Lower leg skin (tissue), 4 donors: ENCODE data around the gene ANKEF1. TPM values are rescaled to one million over a fixed set of nuclear protein-coding genes. Genes with fewer than 3 reads are reported as not detected.
"Not testable (repeated sequence)": the region's sequence is repeated elsewhere in the genome, so short reads cannot be mapped to it uniquely, and the experiment has no call there.

Source experiments
- DNase-seq, 2 donors: peaks; one replicate each; pipeline ENCODE4 v3.0.0-alpha.2; 2019; ENCODE audit warnings: low spot score in 2 of 2
- H3K4me3 ChIP-seq: fragments of 200-600 bp; sonication (generic); 2 replicates; pipeline ENCODE4 v1.5.1; 2017; ENCODE audit warnings: mild to moderate bottlenecking, low read depth; ENCODE audit not compliant: poor library complexity, severe bottlenecking
- POLR2A ChIP-seq, 2 donors: fragments of 450-650 bp; IDR thresholded peaks; one replicate each; pipeline ENCODE4 v1.6.1; 2016 to 2017; ENCODE audit warnings: antibody characterized with exemption in 2 of 2, mild to moderate bottlenecking in 1 of 2, moderate library complexity in 1 of 2
- WGBS, 2 donors: methylation state at CpG; one replicate each; pipeline ENCODE4 v1.1.5; 2018; 5-methylcytosine and 5-hydroxymethylcytosine counted together
- intact Hi-C: fragments of 100-400 bp; cut with DNase I; formaldehyde crosslinking; loops from one replicate; pipeline ENCODE4 v1.15.0; 2023; ENCODE audit warnings: low total_unique reads
- total RNA-seq, 4 donors: library from RNA; depleted of rRNA; stranded (reverse); fragments of >200 nt; gene quantifications; one replicate each; pipeline ENCODE4 v1.1.0, GENCODE V29; 2016
- TF ChIP-seq, protein P1 (sequence below), 3 donors: fragments of 450-650 bp; IDR thresholded peaks; one replicate each; pipeline ENCODE4 v1.5.1; 2016; ENCODE audit warnings: antibody characterized with exemption in 3 of 3, mild to moderate bottlenecking in 3 of 3, moderate library complexity in 2 of 3

Gene ANKEF1
- total RNA-seq, 4 donors from 2014 or later: 3.9 to 4.6 (median 4.6) TPM

DNA sequence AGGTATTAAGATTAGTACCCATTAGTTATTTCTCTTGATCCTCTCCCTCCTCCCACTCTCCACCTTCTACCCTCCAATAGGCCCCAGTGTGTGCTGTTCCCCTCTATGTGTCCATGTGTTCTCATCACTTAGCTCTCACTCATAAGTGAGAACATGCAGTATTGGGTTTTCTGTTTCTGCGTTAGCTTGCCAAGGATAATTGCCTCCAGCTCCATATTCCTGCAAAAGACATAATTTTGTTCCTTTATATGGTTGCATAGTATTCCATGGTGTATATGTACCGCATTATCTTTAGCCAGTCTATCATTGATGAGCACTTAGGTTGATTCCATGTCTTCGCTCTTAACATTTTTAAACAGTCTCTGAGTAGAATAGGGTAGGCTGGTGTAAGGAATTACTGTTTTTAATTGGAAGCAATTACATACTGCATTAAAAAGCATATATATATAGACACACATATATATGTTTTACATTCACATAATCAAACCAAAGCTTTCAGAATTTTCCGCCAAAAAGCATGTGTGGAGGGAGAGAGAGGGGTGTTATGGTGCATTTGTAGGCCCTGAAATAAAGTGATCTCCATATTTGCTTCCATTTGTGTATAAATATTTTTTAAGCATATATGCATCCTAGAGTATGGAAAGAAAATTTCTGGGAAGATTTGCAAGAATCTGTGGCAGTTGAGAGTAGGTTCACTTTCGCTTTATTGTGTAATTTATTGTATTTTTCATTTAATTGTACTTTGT lies 709 bp upstream of the ANKEF1 start:
- intact Hi-C loops: no loop called here
- TF ChIP-seq, protein P1, sequence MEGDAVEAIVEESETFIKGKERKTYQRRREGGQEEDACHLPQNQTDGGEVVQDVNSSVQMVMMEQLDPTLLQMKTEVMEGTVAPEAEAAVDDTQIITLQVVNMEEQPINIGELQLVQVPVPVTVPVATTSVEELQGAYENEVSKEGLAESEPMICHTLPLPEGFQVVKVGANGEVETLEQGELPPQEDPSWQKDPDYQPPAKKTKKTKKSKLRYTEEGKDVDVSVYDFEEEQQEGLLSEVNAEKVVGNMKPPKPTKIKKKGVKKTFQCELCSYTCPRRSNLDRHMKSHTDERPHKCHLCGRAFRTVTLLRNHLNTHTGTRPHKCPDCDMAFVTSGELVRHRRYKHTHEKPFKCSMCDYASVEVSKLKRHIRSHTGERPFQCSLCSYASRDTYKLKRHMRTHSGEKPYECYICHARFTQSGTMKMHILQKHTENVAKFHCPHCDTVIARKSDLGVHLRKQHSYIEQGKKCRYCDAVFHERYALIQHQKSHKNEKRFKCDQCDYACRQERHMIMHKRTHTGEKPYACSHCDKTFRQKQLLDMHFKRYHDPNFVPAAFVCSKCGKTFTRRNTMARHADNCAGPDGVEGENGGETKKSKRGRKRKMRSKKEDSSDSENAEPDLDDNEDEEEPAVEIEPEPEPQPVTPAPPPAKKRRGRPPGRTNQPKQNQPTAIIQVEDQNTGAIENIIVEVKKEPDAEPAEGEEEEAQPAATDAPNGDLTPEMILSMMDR (IDR thresholded peaks at IDR 0.05): no peak
- no peak for TF ChIP-seq POLR2A (IDR thresholded peaks at IDR 0.05)
- WGBS, 2 donors: 77 to 91% methylated on average over 5 of the region's 5 CpGs
- no peak for DNase-seq
- H3K4me3 ChIP-seq: no peak overlapping the region

DNA sequence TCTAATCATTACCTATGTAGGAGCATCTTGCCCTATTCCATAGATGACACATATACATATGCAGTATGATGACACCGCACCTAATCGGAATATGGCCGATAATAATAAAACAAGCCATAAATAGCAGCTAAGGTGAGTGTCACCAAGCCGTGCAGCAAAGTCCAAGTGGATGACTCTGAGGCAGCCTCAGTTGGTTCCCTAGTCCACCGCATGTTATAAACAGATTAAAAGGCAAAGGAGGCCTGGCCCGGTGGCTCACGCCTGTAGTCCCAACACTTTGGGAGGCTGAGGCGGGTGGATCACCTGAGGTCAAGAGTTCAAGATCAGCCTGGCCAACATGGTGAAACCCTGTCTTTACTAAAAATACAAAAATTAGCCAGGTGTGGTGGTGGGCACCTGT lies 1.5 kb downstream of the ANKEF1 start:
- WGBS, 2 donors: 94 to 97% methylated on average over 8 of the region's 8 CpGs
- H3K4me3 ChIP-seq, DNase-seq, intact Hi-C loops: not testable (repeated sequence)

DNA sequence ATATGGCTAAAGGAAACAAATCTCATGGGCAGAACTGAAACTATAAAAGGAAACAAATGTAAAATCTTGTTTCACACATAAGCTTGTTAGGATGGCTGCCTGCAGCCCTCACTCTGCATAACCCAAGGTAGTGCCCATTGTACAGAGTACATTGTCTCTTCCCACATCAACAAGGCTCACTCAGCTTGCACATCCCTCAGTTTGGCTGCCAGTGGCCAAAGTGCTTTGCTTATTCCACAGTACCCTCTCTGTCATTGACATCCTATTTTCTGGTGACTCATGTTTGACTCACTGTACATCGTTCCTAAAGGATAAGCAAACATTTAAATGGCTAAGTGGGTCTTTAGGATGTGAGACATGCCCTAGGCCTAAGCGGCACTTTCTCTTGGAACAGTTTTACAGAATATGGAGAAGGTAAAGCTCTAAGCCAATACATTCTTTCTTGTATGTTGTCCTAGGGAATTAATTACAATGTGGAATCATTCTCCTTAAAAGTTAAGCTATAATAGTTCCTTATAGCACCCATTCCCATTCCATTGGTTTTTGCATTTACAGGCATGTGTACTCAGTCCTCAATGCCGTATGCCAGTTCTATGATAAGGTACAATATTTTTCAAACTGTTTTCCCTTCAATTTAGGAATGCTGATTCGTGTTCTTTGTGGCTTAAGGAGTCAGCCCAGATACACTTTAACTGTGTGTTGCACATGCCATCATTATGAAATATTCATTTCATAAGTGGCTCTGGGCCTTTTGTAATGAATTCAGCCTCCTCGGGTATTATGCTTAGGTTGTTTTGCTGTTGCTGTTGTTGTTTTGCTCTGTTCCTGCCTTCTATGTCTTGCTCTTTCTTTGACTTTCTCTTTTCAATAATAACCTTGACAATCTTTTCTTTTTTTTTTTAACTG lies 5.5 kb downstream of the ANKEF1 start:
- H3K4me3 ChIP-seq: no peak overlapping the region
- TF ChIP-seq, protein P1 (IDR thresholded peaks at IDR 0.05): no peak
- TF ChIP-seq POLR2A (IDR thresholded peaks at IDR 0.05): no peak
- 64 to 79% methylated on average over 5 of the region's 5 CpGs for WGBS, 2 donors
- no peak for DNase-seq
- intact Hi-C loops: no loop called here

DNA sequence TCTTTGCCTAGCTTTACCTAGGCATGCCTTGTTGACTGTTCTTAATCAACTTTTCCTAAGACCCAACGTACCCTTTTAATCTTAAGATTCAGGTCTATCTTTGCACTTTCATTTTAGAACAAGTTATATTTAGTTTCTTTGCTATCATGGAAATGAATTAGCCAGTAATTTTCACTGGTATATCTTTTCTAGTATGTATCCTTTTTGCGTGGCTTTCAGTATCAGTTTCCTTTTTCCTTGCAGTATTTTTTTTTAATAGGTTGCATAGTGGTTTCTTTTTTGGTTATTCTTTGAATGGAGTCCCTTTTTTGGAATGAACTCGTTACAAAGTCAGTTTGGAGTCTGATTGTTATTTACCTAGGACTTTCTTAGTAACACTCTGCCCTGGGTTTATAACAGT lies 7.3 kb downstream of the ANKEF1 start:
- WGBS, 2 donors: 85 to 90% methylated on average over 3 of the region's 3 CpGs
- no peak for DNase-seq
- H3K4me3 ChIP-seq: no peak overlapping the region
- no peak for TF ChIP-seq POLR2A (IDR thresholded peaks at IDR 0.05)
- TF ChIP-seq, protein P1 (IDR thresholded peaks at IDR 0.05): no peak
- intact Hi-C loops: no loop called here

DNA sequence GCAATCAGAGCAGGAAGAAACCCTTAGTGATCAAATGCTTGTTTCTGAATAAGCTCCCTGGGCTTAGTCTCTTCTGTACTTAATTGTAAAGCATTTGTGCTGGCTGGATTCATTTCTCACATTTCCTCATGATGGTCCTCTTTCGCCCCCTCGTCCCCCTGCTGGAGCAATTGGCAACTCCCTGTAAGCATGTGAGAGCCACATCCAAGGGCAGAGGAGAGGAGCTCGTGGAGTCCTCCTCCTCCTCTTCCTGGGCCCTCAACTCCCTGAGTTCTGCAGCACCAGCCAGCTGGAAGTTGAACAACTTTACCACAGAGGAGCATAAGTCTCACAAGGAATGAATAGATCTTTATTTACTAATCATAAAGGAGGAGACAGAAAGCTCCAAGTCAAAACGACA lies 12.6 kb downstream of the ANKEF1 start:
- intact Hi-C loops: no loop called here

GRCh38 chr20:10051185-10051584 lies 16.4 kb downstream of the ANKEF1 start:
- WGBS, 2 donors: 88 to 94% methylated on average over 1 of the region's 1 CpG
- intact Hi-C loops: no loop called here

More for the DNA sequence above, 12.6 kb downstream of the ANKEF1 start:
- TF ChIP-seq POLR2A (IDR thresholded peaks at IDR 0.05): no peak
- TF ChIP-seq, protein P1 (IDR thresholded peaks at IDR 0.05): no peak
- H3K4me3 ChIP-seq: no peak overlapping the region
- 43 to 51% methylated on average over 4 of the region's 4 CpGs for WGBS, 2 donors
- no peak for DNase-seq

More at GRCh38 chr20:10051185-10051584, 16.4 kb downstream of the ANKEF1 start:
- H3K4me3 ChIP-seq: no peak overlapping the region
- no peak for DNase-seq
- TF ChIP-seq, protein P1 (IDR thresholded peaks at IDR 0.05): no peak
- no peak for TF ChIP-seq POLR2A (IDR thresholded peaks at IDR 0.05)
